HG02642 (cell line): Measurements from ENCODE around the gene OTUB2.

Source experiments
- ATAC-seq: cut with Tn5 transposase; IDR thresholded peaks from one replicate; pipeline ENCODE4 v1.9.1; 2021; ENCODE audit warnings: mild to moderate bottlenecking; ENCODE audit not compliant: unreplicated experiment, poor library complexity

The OTUB2 gene

DNA sequence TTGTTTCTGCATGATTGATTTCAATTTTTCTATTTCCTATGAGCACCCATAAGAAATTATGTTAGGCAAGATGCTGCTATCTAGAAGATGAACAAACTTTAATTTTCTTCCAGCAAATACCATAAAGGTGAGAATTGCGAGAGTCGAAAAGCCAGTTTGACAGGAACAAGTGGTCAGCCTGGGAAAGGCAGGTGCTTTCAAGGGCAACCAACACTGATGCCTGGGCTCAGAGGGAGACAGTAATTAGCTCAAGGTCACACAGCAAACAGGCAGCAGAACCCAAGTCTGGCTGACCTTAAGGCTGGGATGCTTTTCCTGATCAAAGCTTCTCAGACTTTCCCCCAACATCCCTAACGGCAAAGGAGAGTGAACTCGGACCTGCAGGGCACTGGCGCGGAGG is 6.8 kb upstream of the OTUB2 start:
- ATAC-seq: no peak

GRCh38 chr14:94020267-94020666 is 5.9 kb upstream of the OTUB2 start:
- ATAC-seq: no peak

DNA sequence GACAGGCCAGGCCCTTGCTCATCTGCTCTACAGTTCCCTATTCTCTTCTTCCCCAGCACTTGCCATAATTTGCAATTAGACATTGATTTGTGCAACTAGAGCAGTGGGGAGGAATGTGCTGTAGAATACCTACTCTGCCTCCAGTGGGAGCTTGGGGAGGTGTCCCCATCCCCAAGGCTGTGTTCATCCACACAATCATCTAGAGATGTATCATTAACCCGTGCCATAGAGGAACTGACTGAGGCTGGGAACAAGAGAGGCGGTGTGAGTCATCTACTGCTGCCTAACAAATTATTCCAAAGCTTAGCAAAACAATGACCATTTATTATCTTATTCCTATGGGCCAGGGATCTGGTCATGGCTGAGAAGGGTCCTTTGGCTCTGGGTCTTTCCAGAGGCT is 5.1 kb upstream of the OTUB2 start:
- no peak for ATAC-seq

GRCh38 chr14:94021416-94022157 is 4.6 kb upstream of the OTUB2 start:
- no peak for ATAC-seq

- no peak for ATAC-seq
Measured at GRCh38 chr14:94022532-94023411, 3.4 kb upstream of the OTUB2 start.

- no peak for ATAC-seq
Measured at GRCh38 chr14:94024549-94024948, 1.6 kb upstream of the OTUB2 start.

DNA sequence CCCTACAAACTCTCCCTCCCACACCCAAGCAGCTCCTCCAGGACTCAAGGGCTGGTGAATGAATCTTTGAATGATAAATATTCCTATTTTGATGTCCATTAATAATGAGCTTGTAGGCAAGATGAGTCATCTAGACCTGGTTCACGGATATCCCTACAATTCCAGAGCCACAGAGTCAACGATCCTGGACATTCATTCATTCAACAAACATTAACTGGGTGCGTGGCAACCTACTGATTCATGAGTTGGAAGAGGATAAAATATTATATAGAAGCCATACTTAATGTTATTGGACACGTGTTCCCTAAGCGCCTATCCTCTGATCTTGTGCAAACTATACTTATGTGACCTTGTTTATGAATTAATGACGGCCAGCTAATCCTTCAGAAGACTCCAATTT is 420 bp upstream of the OTUB2 start:
- no peak for ATAC-seq

DNA sequence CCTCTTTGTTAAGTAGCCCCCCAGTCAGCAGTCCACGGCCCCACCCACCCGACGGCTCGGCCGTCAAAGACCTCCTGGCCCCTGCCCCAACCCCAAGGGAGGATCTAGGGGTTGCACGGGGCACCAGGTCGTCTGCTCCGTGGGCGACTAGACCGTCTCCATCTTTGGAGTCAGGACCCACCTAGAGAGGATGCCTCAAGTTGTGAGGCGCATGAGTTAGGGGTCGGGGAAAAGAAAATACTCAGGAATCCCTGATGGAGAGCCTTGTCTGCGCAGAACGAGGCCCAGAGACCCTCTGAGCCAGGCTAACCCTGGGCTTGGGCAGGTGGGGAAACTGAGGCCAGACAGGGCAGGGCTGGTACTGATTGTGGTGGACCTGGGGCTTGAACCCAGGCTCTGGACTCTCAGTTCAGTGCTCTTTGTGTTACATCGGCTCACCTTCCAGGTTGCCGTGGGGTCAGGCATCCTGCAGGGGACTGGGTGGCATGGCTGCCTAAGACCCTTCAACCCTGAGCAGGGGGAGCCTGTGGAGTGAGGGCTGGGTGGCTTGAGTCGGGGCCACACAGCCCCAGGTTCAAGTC is 839 bp downstream of the OTUB2 start:
- no peak for ATAC-seq

DNA sequence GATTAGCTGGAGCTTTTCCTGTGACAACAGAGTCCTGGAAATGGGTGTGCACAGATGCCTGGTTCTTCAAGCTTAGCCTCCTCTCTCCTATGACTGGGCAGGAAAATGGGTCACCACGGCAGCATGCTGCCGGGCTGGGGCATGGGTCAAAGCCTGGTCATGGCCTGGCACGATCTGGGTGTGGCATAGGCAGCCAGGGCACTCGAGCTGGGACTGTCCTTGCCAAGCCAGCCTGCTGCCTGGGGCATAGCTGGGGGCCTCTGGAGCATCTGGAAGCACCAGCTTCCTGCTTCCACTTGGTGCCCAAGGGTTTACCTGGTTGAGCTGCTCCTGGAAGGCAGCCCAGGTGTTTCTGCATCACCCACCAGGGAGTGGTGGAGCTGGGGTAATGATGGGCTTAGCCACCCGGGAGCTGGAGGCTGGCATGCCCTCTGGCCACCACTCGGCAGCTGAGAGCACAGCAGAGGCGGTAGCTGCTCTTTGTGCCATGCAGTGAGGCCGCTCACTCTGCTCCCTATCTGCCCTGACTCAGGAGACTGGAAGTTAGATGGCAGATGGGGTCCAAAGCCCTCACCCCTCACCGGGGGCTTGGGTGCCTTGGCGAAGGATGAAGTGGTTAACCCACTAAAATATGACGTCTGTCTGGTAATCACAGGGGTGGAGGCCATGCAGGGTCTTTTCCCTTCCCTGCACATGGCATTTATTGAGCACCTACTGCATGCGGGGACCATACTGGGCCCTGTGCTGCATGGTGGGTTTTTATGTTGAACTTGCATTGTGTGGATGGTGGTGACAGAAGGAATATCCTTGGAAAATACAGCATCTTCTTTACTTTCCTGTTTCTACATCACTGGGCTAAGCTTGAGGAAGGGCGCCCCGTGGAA is 1.7 kb downstream of the OTUB2 start:
- no peak for ATAC-seq

- no peak for ATAC-seq
Measured at GRCh38 chr14:94028450-94028826, 2.3 kb downstream of the OTUB2 start.

DNA sequence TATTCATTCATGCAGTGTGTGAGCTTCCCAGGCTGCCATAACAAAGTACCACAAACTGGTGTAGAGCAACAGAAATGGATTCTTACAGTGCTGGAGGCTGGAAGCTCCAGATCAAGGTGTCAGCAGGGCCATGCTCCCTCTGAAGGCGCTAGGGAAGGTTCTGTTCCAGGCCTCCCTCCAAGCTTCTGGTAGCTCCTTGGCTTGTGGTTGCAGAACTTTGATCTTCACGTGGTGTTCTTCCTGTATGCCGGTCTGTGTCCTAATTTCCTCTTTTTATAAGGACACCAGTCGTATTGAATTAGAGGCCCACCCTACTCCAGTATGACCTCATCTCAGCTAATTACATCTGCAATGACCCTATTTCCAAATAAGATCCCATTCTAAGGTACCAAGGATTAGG is 3.1 kb downstream of the OTUB2 start:
- no peak for ATAC-seq

DNA sequence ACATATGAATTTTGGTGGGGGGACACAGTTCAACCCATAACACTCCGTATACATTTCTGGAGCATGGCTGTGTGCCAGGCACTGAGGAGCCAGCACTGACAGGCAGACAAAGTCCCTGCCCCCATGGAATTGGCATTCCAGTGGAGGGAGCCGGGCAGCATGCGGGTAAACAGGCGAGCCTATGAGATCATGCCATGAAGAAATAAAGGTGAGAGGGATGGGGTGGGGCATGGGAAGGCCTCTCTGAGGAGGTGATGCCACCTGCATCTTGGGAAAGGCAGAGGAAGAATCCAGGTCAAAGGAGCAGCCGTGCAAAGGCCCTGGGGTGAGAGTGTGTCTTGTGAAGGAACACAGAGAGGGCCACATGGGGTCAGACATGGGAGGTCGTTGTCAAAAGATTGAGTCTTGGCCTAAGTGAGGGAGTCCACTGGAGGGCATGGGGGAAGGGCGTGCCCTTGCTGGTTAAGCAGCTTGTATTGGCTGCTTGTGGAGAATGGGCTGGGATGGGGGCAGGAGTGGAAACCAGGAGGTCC is 3.6 kb downstream of the OTUB2 start:
- ATAC-seq: no peak

DNA sequence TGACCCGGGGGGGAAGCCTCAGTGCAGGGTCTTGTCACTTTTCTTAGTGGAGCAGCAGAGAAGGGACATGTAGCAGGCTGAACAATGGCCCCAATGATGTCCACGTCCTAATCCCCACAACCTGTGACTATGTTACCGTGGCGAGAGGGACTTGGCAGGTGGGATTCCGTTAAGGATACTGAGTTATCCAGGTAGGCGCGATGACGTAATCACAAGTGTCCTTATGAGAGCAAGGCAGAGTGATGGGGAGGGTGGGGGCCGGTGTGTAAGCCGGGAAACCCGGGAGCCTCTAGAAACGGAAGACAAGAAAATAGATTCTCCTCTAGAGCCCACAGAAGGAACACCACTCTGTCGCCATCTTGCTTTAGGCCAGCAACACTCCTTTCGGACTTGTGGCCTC is 4.4 kb downstream of the OTUB2 start:
- ATAC-seq: no peak

GRCh38 chr14:94031161-94031882 is 5.2 kb downstream of the OTUB2 start:
- no peak for ATAC-seq

- no peak for ATAC-seq
Measured at GRCh38 chr14:94031883-94032279, 5.7 kb downstream of the OTUB2 start.

- no peak for ATAC-seq
Measured at GRCh38 chr14:94034886-94035285, 8.7 kb downstream of the OTUB2 start.

GRCh38 chr14:94036313-94037167 is 10.4 kb downstream of the OTUB2 start:
- ATAC-seq: peak; percentile 85

DNA sequence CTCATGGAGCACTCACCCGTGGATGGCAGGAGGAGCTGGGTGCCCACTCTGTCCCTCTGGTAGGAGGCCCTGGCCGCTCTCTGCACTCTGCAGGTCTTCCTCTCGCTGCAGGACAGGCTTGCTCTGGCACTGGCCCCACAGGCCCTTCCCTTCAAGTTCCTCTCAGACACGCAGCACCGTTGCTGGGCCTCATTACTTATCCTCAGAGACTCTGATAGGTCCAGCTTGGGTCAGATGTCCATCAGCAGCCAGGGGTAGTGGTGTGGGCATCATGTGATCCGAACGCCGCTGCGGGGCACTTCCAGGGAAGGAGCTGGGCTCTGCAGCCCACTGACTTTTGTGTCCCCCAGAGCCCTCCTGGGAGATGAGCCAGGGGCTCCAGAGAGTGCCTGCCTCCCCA is 11.8 kb downstream of the OTUB2 start:
- ATAC-seq: no peak

GRCh38 chr14:94038510-94038909 is 12.4 kb downstream of the OTUB2 start:
- no peak for ATAC-seq
